H1 (cell line): ENCODE results near the gene CYTH1. TPM values are rescaled to one million over a fixed set of nuclear protein-coding genes. Genes with fewer than 3 reads are reported as not detected.

Source experiments
- CTCF ChIA-PET: fragments of 300-600 bp; sonication (Branson Sonifier 250); formaldehyde crosslinking; loops from one replicate; lab custom pipeline; 2021; ENCODE audit not compliant: partially characterized antibody; lab: Charles Lee
- POLR2A ChIA-PET: fragments of 300-600 bp; sonication (Branson Sonifier 250); formaldehyde crosslinking; loops from one replicate; lab custom pipeline; 2021; ENCODE audit warnings: inconsistent platforms; ENCODE audit not compliant: partially characterized antibody; lab: Charles Lee
- DNase-seq, 2 experiments: peaks; one replicate each; pipeline versions ENCODE4 v3.0.0 to v3.0.0-alpha.2; 2010 to 2022; ENCODE audit warnings: low spot score in 2 of 2, low read depth in 1 of 2, mixed read lengths in 1 of 2
- FAIRE-seq: peaks from 2 replicates; lab custom pipeline; 2011; peaks lifted over from hg19 to GRCh38; lab: Jason Lieb, UNC
- H2AFZ ChIP-seq: 2 replicates; pipeline ENCODE4 v1.8.1; 2012; ENCODE audit warnings: low read length, inconsistent platforms
- H2AK5ac ChIP-seq: 2 replicates; pipeline ENCODE4 v1.6.1; 2013; ENCODE audit warnings: low read depth, low read length
- H2BK120ac ChIP-seq: replicated peaks from 2 replicates; pipeline ENCODE3; 2013; ENCODE audit warnings: low read depth, low read length, inconsistent platforms
- H2BK12ac ChIP-seq: 2 replicates; pipeline ENCODE4 v1.6.1; 2013; ENCODE audit warnings: low read depth, low read length
- H2BK15ac ChIP-seq: 2 replicates; pipeline ENCODE4 v1.6.1; 2013; ENCODE audit warnings: low read length
- H2BK20ac ChIP-seq: 2 replicates; pipeline ENCODE4 v1.6.1; 2013; ENCODE audit warnings: low read length
- H2BK5ac ChIP-seq: 2 replicates; pipeline ENCODE4 v1.6.1; 2013; ENCODE audit warnings: low read depth, low read length
- H3K14ac ChIP-seq: 2 replicates; pipeline ENCODE4 v1.6.1; 2013; ENCODE audit warnings: inconsistent platforms; ENCODE audit not compliant: insufficient read length
- H3K18ac ChIP-seq: 2 replicates; pipeline ENCODE4 v1.6.1; 2013; ENCODE audit warnings: low read length; ENCODE audit errors: extremely low read depth
- H3K23ac ChIP-seq: 2 replicates; pipeline ENCODE4 v1.6.1; 2013; ENCODE audit warnings: inconsistent platforms; ENCODE audit not compliant: insufficient read length
- H3K23me2 ChIP-seq: 2 replicates; pipeline ENCODE4 v1.6.1; 2013; ENCODE audit warnings: low read depth, low read length
- H3K27ac ChIP-seq: 2 replicates; pipeline ENCODE4 v1.6.1; 2011; ENCODE audit warnings: low read depth, low read length, inconsistent platforms
- H3K27me3 ChIP-seq, 4 experiments: replicated peaks in 1 of 4; 1 replicate in 1 of 4; 2 replicates in 3 of 4; pipeline versions ENCODE4 v1.6.1 to v1.8.1; 2011 to 2013; ENCODE audit warnings: low read length in 3 of 4, mild to moderate bottlenecking in 3 of 4, inconsistent platforms in 2 of 4, mixed read lengths in 2 of 4, moderate library complexity in 1 of 4; ENCODE audit not compliant: control insufficient read depth in 3 of 4, insufficient read depth in 3 of 4; ENCODE audit errors: extremely low read depth in 1 of 4
- H3K36me3 ChIP-seq, 4 experiments: 2 replicates each; pipeline versions ENCODE4 v1.6.1 to v1.8.1; 2011 to 2013; ENCODE audit warnings: mild to moderate bottlenecking in 4 of 4, low read length in 3 of 4, moderate library complexity in 2 of 4, control low read depth in 1 of 4, inconsistent platforms in 1 of 4; ENCODE audit not compliant: insufficient read depth in 4 of 4, control insufficient read depth in 2 of 4
- H3K4ac ChIP-seq: replicated peaks from 2 replicates; pipeline ENCODE3; 2013; ENCODE audit warnings: low read length, low read depth, mixed read lengths, inconsistent platforms; ENCODE audit not compliant: insufficient read length
- H3K4me1 ChIP-seq, 4 experiments: replicated peaks in 1 of 4; 1 replicate in 1 of 4; 2 replicates in 3 of 4; pipeline versions ENCODE4 v1.6.1 to v1.8.1; 2011 to 2013; ENCODE audit warnings: low read length in 3 of 4, inconsistent platforms in 2 of 4, mixed read lengths in 1 of 4; ENCODE audit not compliant: insufficient read depth in 4 of 4, control insufficient read depth in 3 of 4
- H3K4me2 ChIP-seq, 2 experiments: 2 replicates each; pipeline versions ENCODE4 v1.6.1 to v1.8.1; 2011 to 2013; ENCODE audit warnings: low read depth in 2 of 2, low read length in 2 of 2, control low read depth in 1 of 2, inconsistent platforms in 1 of 2, mild to moderate bottlenecking in 1 of 2; ENCODE audit not compliant: insufficient read depth in 1 of 2
- H3K4me3 ChIP-seq, 4 experiments: fragments of 200-600, 300-600 bp in 1 of 4; sonication (generic), shearing (Covaris generic), sonication (Bioruptor Twin) in 1 of 4; 2 replicates each; pipeline versions ENCODE4 v1.5.1 to v1.8.1; 2011 to 2016; ENCODE audit warnings: low read length in 4 of 4, low read depth in 3 of 4, control low read depth in 2 of 4, inconsistent platforms in 2 of 4, mild to moderate bottlenecking in 2 of 4, mixed read lengths in 1 of 4, moderate library complexity in 1 of 4; ENCODE audit not compliant: insufficient read depth in 2 of 4; ENCODE audit errors: extremely low read depth in 1 of 4
- H3K56ac ChIP-seq: replicated peaks from 2 replicates; pipeline ENCODE3; 2013; ENCODE audit warnings: low read depth, mild to moderate bottlenecking, mixed read lengths, low read length, inconsistent platforms; ENCODE audit not compliant: insufficient read length
- H3K79me1 ChIP-seq: 2 replicates; pipeline ENCODE4 v1.6.1; 2013; ENCODE audit warnings: low read depth, low read length, control low read depth
- H3K79me2 ChIP-seq, 2 experiments: 2 replicates each; pipeline versions ENCODE4 v1.6.1 to v1.8.1; 2012 to 2013; ENCODE audit warnings: low read length in 2 of 2, mild to moderate bottlenecking in 2 of 2, inconsistent platforms in 1 of 2; ENCODE audit not compliant: insufficient read depth in 2 of 2, control insufficient read depth in 1 of 2
- H3K9ac ChIP-seq, 4 experiments: replicated peaks in 1 of 4; 1 replicate in 1 of 4; 2 replicates in 3 of 4; pipeline versions ENCODE4 v1.6.1 to v1.8.1; 2011 to 2013; ENCODE audit warnings: low read depth in 3 of 4, low read length in 3 of 4, control low read depth in 2 of 4, mild to moderate bottlenecking in 2 of 4, moderate library complexity in 2 of 4, inconsistent platforms in 1 of 4; ENCODE audit errors: extremely low read depth in 1 of 4
- H3K9me3 ChIP-seq, 2 experiments: 2 replicates each; pipeline versions ENCODE4 v1.6.1 to v1.8.1; 2012 to 2013; ENCODE audit warnings: mild to moderate bottlenecking in 2 of 2, moderate library complexity in 2 of 2, control low read depth in 1 of 2, inconsistent platforms in 1 of 2, low read depth in 1 of 2, low read length in 1 of 2, mixed read lengths in 1 of 2; ENCODE audit not compliant: insufficient read depth in 2 of 2
- H4K20me1 ChIP-seq, 2 experiments: replicated peaks in 1 of 2; 2 replicates each; pipeline versions ENCODE3 to v1.8.1; 2011 to 2013; ENCODE audit warnings: inconsistent platforms in 2 of 2, low read length in 2 of 2, mild to moderate bottlenecking in 1 of 2; ENCODE audit not compliant: insufficient read depth in 2 of 2, control insufficient read depth in 1 of 2
- H4K5ac ChIP-seq: 2 replicates; pipeline ENCODE4 v1.6.1; 2013; ENCODE audit warnings: low read length, low read depth, mixed read lengths, inconsistent platforms; ENCODE audit not compliant: insufficient read length
- H4K8ac ChIP-seq: 2 replicates; pipeline ENCODE4 v1.8.0; 2013; ENCODE audit warnings: mild to moderate bottlenecking, moderate library complexity, low read length, inconsistent platforms; ENCODE audit not compliant: insufficient read depth; ENCODE audit errors: extremely low read depth
- H4K91ac ChIP-seq: replicated peaks from 2 replicates; pipeline ENCODE3; 2013; ENCODE audit warnings: low read length, mixed read lengths, inconsistent platforms; ENCODE audit not compliant: insufficient read length
- CBX5 ChIP-seq: fragments of 300-800, 300-1000 bp; sonication (generic); IDR thresholded peaks from 2 replicates; pipeline ENCODE4 v1.7.1; 2016; ENCODE audit warnings: antibody characterized with exemption, low read length, low read depth
- CBX8 ChIP-seq: fragments of 300-800, 300-1000 bp; sonication (generic); IDR thresholded peaks from 2 replicates; pipeline ENCODE4 v1.7.1; 2016; ENCODE audit warnings: low read depth, low read length, borderline replicate concordance
- EZH2 ChIP-seq: fragments of 200-600 bp; sonication (generic); IDR thresholded peaks from 2 replicates; pipeline ENCODE4 v1.7.1; 2012; ENCODE audit warnings: low read depth, mild to moderate bottlenecking, moderate library complexity, low read length, inconsistent platforms; ENCODE audit not compliant: severe bottlenecking
- GABPA ChIP-seq: IDR thresholded peaks from 2 replicates; pipeline ENCODE4 v1.6.1; 2011; ENCODE audit warnings: mild to moderate bottlenecking, low read length, moderate library complexity, borderline replicate concordance; ENCODE audit not compliant: insufficient read depth
- KDM4A ChIP-seq: IDR thresholded peaks from one replicate; pipeline ENCODE4 v1.7.1; 2012; ENCODE audit warnings: low read depth, mild to moderate bottlenecking, moderate library complexity, low read length, inconsistent platforms; ENCODE audit not compliant: severe bottlenecking
- POLR2A ChIP-seq, 2 experiments: IDR thresholded peaks; 1 replicate in 1 of 2; 2 replicates in 1 of 2; pipeline ENCODE4 v1.6.1; 2011; ENCODE audit warnings: low read depth in 2 of 2, low read length in 2 of 2, mild to moderate bottlenecking in 2 of 2; ENCODE audit errors: control extremely low read depth in 1 of 2
- RXRA ChIP-seq: IDR thresholded peaks from 2 replicates; pipeline ENCODE4 v1.6.1; 2011; ENCODE audit warnings: low read depth, mild to moderate bottlenecking, low read length, moderate library complexity; ENCODE audit not compliant: insufficient read depth
- SAP30 ChIP-seq: fragments of 300-600 bp; sonication (generic); IDR thresholded peaks from 2 replicates; pipeline ENCODE4 v1.7.1; 2012; ENCODE audit warnings: low read length, moderate library complexity, mild to moderate bottlenecking, inconsistent platforms; ENCODE audit not compliant: insufficient read depth, insufficient replicate concordance
- SIN3A ChIP-seq, 2 experiments: IDR thresholded peaks in 1 of 2; conservative IDR thresholded peaks in 1 of 2; 2 replicates each; pipeline ENCODE4 v1.6.1; 2011 to 2012; ENCODE audit warnings: low read length in 2 of 2, improper control_type of control experiment in 1 of 2, low read depth in 1 of 2, mild to moderate bottlenecking in 1 of 2
- SRF ChIP-seq: IDR thresholded peaks from 2 replicates; pipeline ENCODE4 v1.6.1; 2011; ENCODE audit warnings: mild to moderate bottlenecking, low read depth, low read length, moderate library complexity
- TEAD4 ChIP-seq: IDR thresholded peaks from 2 replicates; pipeline ENCODE4 v1.6.1; 2012; ENCODE audit warnings: low read depth, low read length, inconsistent platforms, mixed read lengths
- YY1 ChIP-seq: IDR thresholded peaks from 2 replicates; pipeline ENCODE4 v1.6.1; 2011; ENCODE audit warnings: low read depth, mild to moderate bottlenecking, low read length
- ZNF274 ChIP-seq: IDR thresholded peaks from 2 replicates; pipeline ENCODE4 v1.7.0; 2012; ENCODE audit warnings: low read length, borderline replicate concordance; ENCODE audit errors: extremely low read depth
- WGBS, 2 experiments: shearing (Covaris generic) in 1 of 2; methylation state at CpG; one replicate each; pipeline versions ENCODE4 v1.1.6 to v1.1.7; 2013 to 2015; ENCODE audit warnings: low lambda C conversion rate in 2 of 2, mixed read lengths in 2 of 2, inconsistent platforms in 1 of 2, low coverage in 1 of 2, missing lambda C conversion rate in 1 of 2; ENCODE audit not compliant: insufficient replicate concordance in 2 of 2, insufficient coverage in 1 of 2, insufficient read length in 1 of 2; ENCODE audit errors: extremely low coverage in 1 of 2, missing lambda C conversion rate in 1 of 2; 5-methylcytosine and 5-hydroxymethylcytosine counted together
- polyA plus RNA-seq, 7 experiments: library from polyadenylated mRNA; depleted of rRNA in 3 of 7; stranded (reverse) in 5 of 7; unstranded in 2 of 7; fragments of >200 nt in 5 of 7; fragments of 200-250 nt in 2 of 7; gene quantifications; 1 replicate in 5 of 7; 2 replicates in 1 of 7; 4 replicates in 1 of 7; pipeline versions ENCODE4 v1.2.1 to v1.2.3, GENCODE V29; 2011 to 2013; ENCODE audit warnings: missing spikeins in 2 of 7, mixed read lengths in 2 of 7
- total RNA-seq: library from RNA; stranded (reverse); fragmentation: NEBNext Ultra II Directional; extraction: Animal tissue kit (Norgen Biotek cat#: 25700); gene quantifications from 2 replicates; pipeline ENCODE4 v1.2.1, GENCODE V29; 2021

CYTH1 gene
- total and polyA plus RNA-seq, 2 of the 8 experiments (the other 6 are each of a cell fraction or from before 2014, with no cell fraction given) = 12.8 to 14.8 TPM

- H3K27me3 ChIP-seq = peaks cover 0 to 3% (median 0%) of the 10 kb centered on the region in 4 experiments; a peak in 1 of 7 replicates
- no peak overlapping the region for H3K4me2 ChIP-seq
- H3K27ac ChIP-seq = no peak overlapping the region
- no peak overlapping the region for H2BK12ac ChIP-seq
- peaks cover 2% of the 10 kb centered on the region for H3K79me1 ChIP-seq
- POLR2A ChIA-PET = interaction anchor here (0.6 to 1.4 kb wide), 2 partner anchors 225 to 940 kb away, joined by 3 to 4 read pairs; no protein-coding TSS in a partner anchor
- FAIRE-seq (no peak), DNase-seq (no peak)
- no peak overlapping the region for H3K4ac ChIP-seq
- no peak overlapping the region for H2BK5ac ChIP-seq
- peaks cover 8 to 33% (median 24%) of the 10 kb centered on the region in 4 experiments for H3K4me1 ChIP-seq
- no peak overlapping the region for H4K91ac ChIP-seq
- no peak overlapping the region for H3K4me3 ChIP-seq
- no peak overlapping the region for H2AFZ ChIP-seq
- WGBS, 2 experiments = 86% methylated on average over 8 of the region's 8 CpGs; no CpG with 5 or more reads in 1 of the 2 experiments
- H3K14ac ChIP-seq = no peak overlapping the region
- no peak overlapping the region for H2BK20ac ChIP-seq
- no peak overlapping the region for H2AK5ac ChIP-seq
- peaks cover 7% of the 10 kb centered on the region for H3K23me2 ChIP-seq
- H3K9me3 ChIP-seq = no peaks in the 10 kb centered on the region
- no peak overlapping the region for H3K18ac ChIP-seq
- H3K9ac ChIP-seq = no peak overlapping the region
- peaks cover 0 to 9% of the 10 kb centered on the region in 2 experiments; a peak in 1 of 4 replicates for H3K79me2 ChIP-seq
- CTCF ChIA-PET = interaction anchor here (0.6 to 3.1 kb wide), 3 partner anchors 10 to 88 kb away, joined by 4 to 22 read pairs (median 4); no protein-coding TSS in a partner anchor
- H3K36me3 ChIP-seq = no peaks in the 10 kb centered on the region
- no peak overlapping the region for H2BK120ac ChIP-seq
- no peak overlapping the region for H3K23ac ChIP-seq
- no peak overlapping the region for H3K56ac ChIP-seq
- H4K20me1 ChIP-seq = peaks cover 0 to 12% of the 10 kb centered on the region in 2 experiments
- no peak overlapping the region for H4K5ac ChIP-seq
- H4K8ac ChIP-seq = no peak overlapping the region
- H2BK15ac ChIP-seq = no peak overlapping the region
- TF ChIP-seq CBX8 (no peak), SRF (no peak), RXRA (no peak), YY1 (no peak), SAP30 (no peak), KDM4A (no peak), CBX5 (no peak), GABPA (no peak), EZH2 (no peak), POLR2A (IDR thresholded peaks at IDR 0.05; ENCODE audit: control extremely low read depth in 1 of 2, low read depth in 2 of 2, low read length in 2 of 2) (no peak), SIN3A (conservative IDR thresholded peaks at IDR 0.05 in 1 of 2, IDR thresholded peaks at IDR 0.05 in 1 of 2; ENCODE audit: low read depth in 1 of 2, low read length in 2 of 2) (no peak), TEAD4 (no peak), ZNF274 (no peak)
These were observed 63.4 kb downstream of the CYTH1 start for GRCh38 chr17:78718575-78719208.
